Activated gamma-delta T cell (primary cell): ENCODE measurements around the gene DHDH.
A peak's percentile ranks its signal among the peaks of the same experiment; 100 is the strongest.

Experiments
- DNase-seq: peaks from one replicate; lab custom pipeline; 2025; lab: John Stamatoyannopoulos, UW

Gene DHDH

DNA sequence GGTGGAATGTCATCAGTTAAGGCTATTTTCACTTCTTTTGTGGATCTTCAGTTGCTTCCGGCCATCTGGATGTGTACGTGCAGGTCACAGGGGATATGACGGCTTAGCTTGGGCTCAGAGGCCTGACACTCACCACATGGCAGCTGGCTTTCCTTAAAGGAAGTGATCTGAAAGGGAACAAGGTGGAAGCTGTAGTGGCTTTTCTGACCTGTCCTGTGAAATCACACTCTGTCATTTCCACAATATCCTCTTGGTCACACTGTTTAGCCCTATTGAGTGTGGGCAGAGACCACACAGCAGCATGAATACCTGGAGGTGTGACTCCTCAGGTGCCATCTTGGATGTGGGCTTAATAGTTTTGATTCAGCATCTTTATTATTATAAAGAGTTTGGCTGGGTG, 16.7 kb downstream of the DHDH start:
- DNase-seq = no peak

DNA sequence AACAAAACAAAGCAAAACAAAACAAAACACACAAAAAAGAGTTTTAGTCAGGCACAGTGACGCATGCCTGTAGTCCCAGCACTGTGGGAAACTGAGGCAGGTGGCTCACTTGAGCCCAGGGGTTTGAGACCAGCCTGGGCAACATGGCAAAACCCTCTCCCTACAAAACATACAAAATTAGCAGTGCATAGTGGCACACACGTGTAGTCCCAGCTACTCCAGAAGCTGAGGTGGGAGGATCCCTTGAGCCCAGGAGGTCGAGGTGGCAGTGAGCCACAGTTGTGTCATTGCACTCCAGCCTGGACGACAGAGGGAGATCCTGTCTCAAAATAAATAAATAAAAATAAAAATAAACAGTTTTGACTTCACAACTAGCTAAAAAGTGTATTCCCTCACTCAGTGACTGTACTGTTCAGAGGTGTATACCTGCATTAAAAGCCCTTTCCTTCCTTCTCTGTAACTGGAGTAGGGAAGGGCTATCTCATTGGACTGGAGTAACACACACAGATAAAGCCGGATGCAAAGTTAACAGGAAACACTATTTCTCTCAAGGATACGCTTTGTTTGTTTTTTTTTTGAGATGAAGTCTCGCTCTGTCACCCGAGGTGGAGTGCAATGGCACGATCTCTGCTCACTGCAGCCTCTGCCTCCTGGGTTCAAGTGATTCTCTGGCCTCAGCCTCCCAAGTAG, 17.5 kb downstream of the DHDH start:
- no peak for DNase-seq

GRCh38 chr19:48953141-48953540, 19.6 kb downstream of the DHDH start:
- DNase-seq = no peak

DNA sequence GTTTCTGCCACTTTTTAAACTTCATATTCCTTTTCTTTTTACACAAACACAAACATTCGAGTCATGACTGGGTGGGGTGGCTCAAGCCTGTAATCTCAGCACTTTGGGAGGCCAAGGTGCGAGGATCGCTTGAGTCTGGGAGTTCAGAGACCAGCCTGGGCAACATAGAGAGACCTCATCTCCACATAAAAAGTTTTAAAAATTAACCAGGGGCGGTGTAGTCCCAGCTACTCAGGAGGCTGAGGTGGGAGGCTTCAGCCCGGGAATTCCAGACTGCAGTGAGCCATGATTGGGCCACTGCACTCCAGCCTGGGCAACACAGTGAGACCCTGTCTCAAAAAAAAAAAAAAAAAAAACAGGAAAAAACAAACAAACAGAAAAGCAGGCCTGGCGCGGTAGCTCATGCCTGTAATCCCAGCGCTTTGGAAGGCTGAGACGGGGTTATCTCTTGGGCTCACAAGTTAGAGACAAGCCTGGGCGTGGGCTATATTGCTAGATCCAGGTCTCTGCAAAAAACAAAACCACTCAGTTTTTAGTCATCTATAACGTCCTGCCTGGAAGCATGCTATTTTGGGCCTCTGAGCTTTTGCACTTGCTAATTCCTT, 20.6 kb downstream of the DHDH start:
- DNase-seq = no peak

DNA sequence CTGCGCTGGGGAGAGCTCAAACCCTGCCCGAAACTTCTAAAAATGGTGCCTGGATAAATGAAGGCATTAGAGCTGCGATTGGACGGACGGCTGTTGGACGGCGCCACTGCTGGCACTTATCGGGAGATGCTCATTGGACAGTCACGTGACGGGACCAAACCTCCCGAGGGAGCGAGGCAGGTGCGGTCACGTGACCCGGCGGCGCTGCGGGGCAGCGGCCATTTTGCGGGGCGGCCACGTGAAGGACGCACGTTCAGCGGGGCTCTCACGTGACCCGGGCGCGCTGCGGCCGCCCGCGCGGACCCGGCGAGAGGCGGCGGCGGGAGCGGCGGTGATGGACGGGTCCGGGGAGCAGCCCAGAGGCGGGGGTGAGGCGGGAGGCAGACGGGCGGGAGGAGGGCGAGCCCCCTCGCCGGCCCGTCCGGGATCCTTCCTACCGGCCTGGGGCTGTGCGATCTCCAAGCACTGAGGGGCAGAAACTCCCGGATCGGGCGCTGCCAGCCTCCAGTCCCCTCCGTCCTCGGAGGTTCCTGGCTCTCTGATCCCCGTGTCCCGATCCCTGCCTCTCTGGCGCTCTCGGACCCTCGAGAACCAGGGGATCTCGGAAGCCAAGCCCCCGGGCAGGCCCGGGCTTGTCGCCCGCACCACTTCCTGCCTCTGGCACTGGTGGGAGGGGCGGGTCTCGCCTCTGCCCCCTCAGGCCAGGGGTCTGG, 21.3 kb downstream of the DHDH start, which contains the start of gene BAX:
TSS of gene BAX (plus strand) at position 281 of the 713 bp plus-strand sequence. CDS start at position 335, 54 bp downstream.
- DNase-seq = peak; percentile 77

- DNase-seq = no peak
Observed at GRCh38 chr19:48955308-48955958, 21.9 kb downstream of the DHDH start.

GRCh38 chr19:48958006-48958405, 24.5 kb downstream of the DHDH start:
- no peak for DNase-seq

DNA sequence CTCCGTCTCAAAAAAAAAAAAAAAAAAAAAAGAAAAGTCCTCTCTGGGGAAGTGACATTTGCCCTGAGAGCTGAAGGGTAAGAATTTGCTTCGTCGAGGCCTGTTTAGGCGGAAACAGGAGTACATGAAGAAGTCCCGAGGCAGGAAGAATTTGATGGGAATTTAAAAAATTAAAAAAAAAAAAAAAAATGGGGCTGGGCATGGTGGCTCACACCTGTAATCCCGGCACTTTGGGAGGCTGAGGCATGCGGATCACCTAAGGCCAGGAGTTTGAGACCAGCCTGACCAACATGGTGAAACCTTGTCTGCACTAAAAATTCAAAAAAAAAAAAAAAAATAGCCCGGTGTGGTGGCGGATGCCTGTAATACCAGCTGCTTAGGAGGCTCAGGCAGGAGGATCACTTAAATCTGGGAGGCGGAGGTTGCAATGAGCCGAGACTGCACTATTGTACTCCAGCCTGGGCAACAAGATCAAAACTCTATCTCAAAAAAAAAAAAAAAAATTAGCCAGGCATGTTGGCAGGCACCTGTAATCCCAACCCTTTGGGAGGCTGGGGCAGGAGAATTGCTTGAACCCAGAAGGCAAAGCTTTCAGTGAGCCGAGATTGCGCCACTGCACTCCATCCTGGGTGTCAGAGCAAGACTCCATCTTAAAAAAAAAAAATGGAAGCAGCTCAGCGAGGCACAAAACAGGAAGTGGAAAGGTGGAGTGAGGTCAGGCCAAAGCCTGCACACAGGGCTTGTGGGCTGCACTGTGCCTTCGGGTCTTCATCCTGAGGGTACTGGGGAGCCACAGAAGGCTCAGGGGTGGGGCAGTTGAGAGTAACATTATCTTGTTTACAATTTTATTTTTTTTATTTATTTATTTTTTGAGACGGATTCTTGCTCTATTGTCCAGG, 26.1 kb downstream of the DHDH start:
- no peak for DNase-seq

- DNase-seq = no peak
Observed at GRCh38 chr19:48961051-48961649, 27.7 kb downstream of the DHDH start.

DNA sequence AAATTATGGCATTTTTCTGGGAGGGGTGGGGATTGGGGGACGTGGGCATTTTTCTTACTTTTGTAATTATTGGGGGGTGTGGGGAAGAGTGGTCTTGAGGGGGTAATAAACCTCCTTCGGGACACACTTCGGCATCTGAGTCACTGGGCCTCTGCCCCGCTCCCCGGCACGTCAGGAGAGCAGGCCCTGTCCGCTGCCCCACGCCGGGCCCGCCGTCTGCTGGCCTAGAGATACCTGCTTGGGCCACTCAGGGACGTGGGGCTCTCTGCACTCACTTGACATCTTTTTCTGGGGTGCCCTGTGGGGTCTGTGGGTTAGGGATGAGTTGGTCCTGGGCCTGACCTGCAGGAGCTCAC, 28.2 kb downstream of the DHDH start:
- DNase-seq = no peak

DNA sequence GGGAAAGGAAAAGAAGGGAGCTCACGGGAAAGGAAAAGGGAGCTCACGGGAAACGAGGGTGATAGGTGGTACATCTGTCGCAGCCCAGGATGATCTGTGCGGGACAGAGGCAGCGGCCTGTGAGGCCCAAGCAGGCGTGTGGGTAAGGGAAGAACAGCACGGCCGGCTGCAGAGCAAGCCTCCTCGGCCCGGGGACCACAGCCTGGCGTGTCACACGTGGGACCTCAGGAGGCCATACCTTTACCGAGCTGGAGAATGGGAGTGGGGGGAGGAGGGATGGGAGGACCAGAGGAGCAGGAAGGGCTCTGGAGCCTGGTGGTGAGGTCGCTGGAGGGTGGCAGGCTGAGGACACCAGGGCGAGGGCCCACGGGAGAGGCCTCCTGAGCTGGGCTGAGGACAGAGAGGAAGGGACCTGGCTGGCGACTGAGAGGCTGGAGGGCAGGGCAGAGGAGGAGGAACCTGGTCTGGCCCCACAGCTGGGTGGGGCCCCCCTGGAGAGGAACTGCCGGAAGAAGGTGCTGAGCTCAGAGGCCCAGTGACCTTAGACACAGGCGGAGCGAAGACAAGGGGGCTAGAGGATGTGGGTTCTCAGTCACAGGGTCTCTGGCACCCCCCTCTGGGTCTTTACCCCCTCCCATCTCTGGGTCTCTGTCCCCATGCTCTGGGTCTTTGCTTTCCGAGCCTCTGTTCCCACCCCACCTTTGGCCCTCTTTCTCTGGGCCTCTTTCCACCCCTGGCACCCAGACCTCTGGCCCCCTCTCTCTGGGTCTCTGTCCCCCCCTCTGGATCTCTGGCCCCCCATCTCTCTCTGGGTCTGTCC, 28.7 kb downstream of the DHDH start:
- no peak for DNase-seq

DNA sequence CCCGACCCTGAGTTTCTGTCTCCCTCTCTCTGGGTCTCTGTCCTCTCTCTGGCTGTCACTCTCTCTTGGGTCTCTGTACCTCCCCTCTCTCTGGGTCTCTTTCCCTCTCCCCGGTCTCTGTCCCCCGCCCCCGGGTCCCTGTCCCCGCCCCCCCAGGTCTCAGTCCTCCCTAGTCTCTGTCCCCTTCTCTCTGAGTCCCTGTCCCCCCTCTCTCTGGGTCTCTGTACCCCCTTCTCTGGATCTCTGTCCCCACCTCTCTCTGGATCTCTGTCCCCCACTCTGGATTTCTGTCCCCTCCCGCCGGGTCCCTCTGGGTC, 29.3 kb downstream of the DHDH start:
- no peak for DNase-seq

DNA sequence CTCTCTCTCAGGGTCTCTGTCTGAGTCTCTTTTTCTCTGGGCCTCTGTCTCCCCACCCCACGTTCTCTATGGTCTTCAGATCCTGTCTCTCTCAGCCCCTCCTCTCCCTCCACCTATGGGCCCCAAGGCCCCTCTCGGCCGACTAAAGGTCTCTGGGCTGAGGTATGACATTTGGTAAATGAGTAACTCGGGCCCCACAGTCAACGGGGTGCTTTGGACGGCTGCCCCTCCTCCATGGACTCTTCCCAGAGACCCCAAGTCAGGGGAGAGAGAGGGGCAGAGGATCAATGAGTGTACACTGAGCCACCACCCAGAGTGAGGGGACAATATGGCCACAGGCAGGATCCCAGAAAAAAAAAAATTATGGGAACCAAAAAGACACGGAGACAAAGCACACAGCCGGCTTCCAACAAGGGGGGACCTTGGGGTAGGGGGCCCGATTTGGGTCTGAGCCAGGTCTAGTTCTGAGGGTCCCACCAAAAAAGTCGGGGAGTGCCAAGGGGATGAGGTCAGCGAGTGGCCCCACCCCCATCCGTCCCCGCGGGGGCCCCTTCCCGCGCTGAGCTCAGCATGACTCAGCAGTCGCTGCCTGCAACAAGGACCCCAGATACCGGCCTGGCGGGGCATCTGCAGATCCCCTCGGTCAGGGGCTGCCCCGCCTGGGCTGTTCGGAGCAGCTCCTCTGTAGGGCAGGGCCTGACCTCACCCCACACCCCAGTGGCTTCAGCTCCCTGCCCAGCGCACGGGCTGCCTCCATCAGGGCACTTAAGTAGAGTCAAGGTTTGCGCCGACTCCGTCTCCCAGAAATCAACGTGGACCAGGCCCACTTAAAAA, 30.1 kb downstream of the DHDH start:
- DNase-seq = peak; percentile 48

DNA sequence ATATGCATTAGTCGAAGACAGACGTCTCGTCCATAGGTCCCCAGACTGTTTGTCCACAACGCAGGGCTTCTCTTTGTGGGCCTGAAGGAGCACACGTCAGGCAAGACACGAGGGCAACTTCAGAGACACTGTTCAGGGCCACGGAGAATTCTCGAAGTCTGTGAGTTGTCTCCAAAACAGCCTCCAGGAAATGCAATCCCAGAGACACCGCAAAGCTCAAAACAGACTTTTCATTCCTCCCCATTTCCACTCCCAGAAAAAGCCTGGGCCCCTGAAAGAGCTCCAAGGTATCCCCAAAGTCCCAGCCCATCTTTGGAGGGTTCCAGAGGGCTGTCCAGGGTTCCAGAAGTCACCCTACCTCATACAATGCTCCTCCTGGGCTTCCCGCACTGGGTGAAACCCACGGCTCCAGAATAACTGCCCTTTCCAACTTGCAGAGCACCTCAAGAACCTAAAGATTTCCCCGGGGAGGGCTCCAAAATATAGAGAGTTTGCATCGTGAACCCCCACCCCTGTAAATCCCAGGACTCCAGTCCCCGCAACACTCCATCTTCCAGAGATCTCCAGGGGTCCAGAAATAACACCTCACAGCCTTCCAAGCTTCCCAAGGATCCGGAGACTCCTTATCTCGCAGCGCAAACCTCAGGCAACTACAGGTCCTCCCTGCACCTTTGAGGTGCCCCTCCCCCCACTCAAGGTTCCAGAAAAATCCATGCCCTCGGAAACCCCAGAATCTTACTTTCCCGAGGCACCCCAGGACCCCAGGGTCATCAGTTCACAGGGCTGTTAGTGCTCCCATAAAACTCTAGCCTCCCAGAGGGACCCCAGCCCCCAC, 30.9 kb downstream of the DHDH start:
- no peak for DNase-seq

DNA sequence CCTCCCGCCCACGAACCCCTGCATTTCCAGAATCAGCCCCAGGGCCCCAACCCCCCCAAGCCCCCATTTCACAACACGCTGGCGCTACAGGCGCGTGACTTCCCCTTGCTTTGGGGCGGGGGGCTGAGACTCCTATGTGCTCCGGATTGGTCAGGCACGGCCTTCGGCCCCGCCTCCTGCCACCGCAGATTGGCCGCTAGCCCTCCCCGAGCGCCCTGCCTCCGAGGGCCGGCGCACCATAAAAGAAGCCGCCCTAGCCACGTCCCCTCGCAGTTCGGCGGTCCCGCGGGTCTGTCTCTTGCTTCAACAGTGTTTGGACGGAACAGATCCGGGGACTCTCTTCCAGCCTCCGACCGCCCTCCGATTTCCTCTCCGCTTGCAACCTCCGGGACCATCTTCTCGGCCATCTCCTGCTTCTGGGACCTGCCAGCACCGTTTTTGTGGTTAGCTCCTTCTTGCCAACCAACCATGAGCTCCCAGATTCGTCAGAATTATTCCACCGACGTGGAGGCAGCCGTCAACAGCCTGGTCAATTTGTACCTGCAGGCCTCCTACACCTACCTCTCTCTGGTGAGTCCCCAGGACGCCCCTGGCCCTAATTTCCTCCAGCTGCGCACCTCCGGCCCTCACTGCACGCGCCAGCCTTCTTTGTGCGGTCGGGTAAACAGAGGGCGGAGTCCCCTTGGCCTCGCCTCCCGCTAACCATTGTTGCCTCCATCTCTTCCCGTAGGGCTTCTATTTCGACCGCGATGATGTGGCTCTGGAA, 31.7 kb downstream of the DHDH start, which contains the start of gene FTL:
TSS of gene FTL (plus strand) at position 270 of the 766 bp plus-strand sequence. CDS start at position 469, 199 bp downstream.
- peak; percentile 75 for DNase-seq

DNA sequence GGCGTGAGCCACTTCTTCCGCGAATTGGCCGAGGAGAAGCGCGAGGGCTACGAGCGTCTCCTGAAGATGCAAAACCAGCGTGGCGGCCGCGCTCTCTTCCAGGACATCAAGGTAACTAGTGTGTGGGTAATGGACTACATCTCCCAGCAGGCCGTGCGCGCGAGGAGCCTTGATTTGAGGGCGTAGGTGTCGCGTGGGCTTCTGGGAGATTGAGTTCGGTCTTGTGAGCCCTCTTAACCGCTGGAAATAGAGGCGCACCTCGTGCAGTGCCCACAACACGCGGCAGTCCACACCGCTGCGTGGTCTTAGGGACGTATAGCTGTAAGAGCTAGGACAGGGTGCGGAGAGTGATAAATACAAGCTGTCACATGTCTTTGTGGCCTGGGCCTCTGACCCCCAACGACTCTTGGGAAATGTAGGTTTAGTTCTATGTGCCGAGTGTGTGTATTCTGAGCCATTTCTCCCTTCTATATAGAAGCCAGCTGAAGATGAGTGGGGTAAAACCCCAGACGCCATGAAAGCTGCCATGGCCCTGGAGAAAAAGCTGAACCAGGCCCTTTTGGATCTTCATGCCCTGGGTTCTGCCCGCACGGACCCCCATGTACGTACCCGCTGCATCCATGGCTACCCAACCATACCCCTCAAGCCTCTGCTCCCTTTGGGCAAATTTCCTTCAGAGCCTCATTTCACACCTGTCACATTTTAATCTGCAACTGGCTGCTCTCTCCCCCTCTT, 32.5 kb downstream of the DHDH start:
- DNase-seq = peak; percentile 65
